GM20431 (cell line): ENCODE measurements around the gene RPL18A.
"Not testable (repeated sequence)": the region's sequence is repeated elsewhere in the genome, so short reads cannot be mapped to it uniquely, and the experiment has no call there.

Experiments used
- in situ Hi-C: fragments of 300-500 bp; cut with MseI, MboI; formaldehyde crosslinking; loops from one replicate; pipeline ENCODE4 v1.15.0; 2020; ENCODE audit warnings: low sequenced_read_pairs; ENCODE audit not compliant: unreplicated experiment

RPL18A gene

GRCh38 chr19:17865364-17866311 is 5.9 kb downstream of the RPL18A start:
- in situ Hi-C loops, result loop anchor here (5.0 kb wide), 1 partner anchor 67 kb away; the partner anchor contains the start of gene CCDC124

- in situ Hi-C loops, result loop anchor here (5.0 kb wide), 1 partner anchor 66 kb away; the partner anchor contains the start of gene CCDC124
These were observed 6.7 kb downstream of the RPL18A start for GRCh38 chr19:17866312-17866963.

- in situ Hi-C loops, result loop anchor here (5.0 kb wide), 1 partner anchor 65 kb away; the partner anchor contains the start of gene CCDC124
These were observed 7.3 kb downstream of the RPL18A start for GRCh38 chr19:17866964-17867486.

GRCh38 chr19:17868669-17869068 is 9.0 kb downstream of the RPL18A start:
- in situ Hi-C loops, result loop anchor here (5.0 kb wide), 1 partner anchor 64 kb away; the partner anchor contains the start of gene CCDC124

GRCh38 chr19:17869114-17869608 is 9.5 kb downstream of the RPL18A start:
- in situ Hi-C loops, result loop anchor here (5.0 kb wide), 1 partner anchor 63 kb away; the partner anchor contains the start of gene CCDC124

- in situ Hi-C loops, result no loop called here
These were observed 11.5 kb downstream of the RPL18A start for GRCh38 chr19:17871032-17871877.

- in situ Hi-C loops, result no loop called here
These were observed 12.2 kb downstream of the RPL18A start, which contains the start of gene SLC5A5 for GRCh38 chr19:17871878-17872250. TSS of gene SLC5A5 (plus strand) at chr19:17871945. CDS start at chr19:17872320, 375 bp downstream.

- in situ Hi-C loops, result no loop called here
These were observed 12.7 kb downstream of the RPL18A start for GRCh38 chr19:17872251-17873001.

GRCh38 chr19:17873786-17874757 is 14.4 kb downstream of the RPL18A start:
- in situ Hi-C loops, result no loop called here

- in situ Hi-C loops, result no loop called here
These were observed 15.0 kb downstream of the RPL18A start for GRCh38 chr19:17874758-17875135.

GRCh38 chr19:17877696-17878095 is 18.0 kb downstream of the RPL18A start:
- in situ Hi-C loops, result no loop called here

GRCh38 chr19:17879466-17879865 is 19.8 kb downstream of the RPL18A start:
- in situ Hi-C loops, result no loop called here

GRCh38 chr19:17881701-17882100 is 22.0 kb downstream of the RPL18A start:
- in situ Hi-C loops, result no loop called here

- in situ Hi-C loops, result no loop called here
These were observed 24.1 kb downstream of the RPL18A start for GRCh38 chr19:17883627-17884410.

GRCh38 chr19:17886515-17886914 is 26.8 kb downstream of the RPL18A start:
- in situ Hi-C loops, result no loop called here

GRCh38 chr19:17887221-17887620 is 27.5 kb downstream of the RPL18A start:
- in situ Hi-C loops, result not testable (repeated sequence)

- in situ Hi-C loops, result no loop called here
These were observed 28.6 kb downstream of the RPL18A start for GRCh38 chr19:17888260-17888659.
